GM12873 (cell line): ENCODE results near the gene MRAS.

Experiments
- CTCF ChIP-seq: IDR thresholded peaks from 2 replicates; pipeline ENCODE4 v1.5.1; 2012; ENCODE audit warnings: low read depth, mild to moderate bottlenecking, moderate library complexity, low read length, control low read depth; ENCODE audit not compliant: insufficient read depth; ENCODE audit errors: missing control alignments

Gene MRAS

GRCh38 chr3:138432576-138433240, 84.3 kb downstream of the MRAS start:
- no peak for TF ChIP-seq CTCF

DNA sequence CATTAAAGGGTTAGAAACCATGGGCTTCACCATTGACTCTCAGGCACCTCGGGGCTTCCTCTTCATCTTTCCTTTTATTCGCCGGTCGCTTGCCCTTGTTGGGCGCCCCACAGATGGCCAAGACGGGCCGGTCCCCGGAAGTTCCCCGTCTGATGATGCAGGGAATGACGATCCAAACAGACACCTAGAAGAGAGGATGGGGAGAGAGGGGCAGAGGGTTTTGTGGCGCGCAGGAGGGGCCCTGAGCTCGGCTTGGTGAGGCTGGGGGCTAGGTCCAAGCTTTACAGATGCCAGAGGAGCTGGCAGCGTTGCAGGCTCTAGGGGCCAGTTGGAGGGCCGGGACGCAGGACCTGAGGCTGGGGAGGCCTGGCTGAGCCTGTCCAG, 85.5 kb downstream of the MRAS start:
- no peak for TF ChIP-seq CTCF

DNA sequence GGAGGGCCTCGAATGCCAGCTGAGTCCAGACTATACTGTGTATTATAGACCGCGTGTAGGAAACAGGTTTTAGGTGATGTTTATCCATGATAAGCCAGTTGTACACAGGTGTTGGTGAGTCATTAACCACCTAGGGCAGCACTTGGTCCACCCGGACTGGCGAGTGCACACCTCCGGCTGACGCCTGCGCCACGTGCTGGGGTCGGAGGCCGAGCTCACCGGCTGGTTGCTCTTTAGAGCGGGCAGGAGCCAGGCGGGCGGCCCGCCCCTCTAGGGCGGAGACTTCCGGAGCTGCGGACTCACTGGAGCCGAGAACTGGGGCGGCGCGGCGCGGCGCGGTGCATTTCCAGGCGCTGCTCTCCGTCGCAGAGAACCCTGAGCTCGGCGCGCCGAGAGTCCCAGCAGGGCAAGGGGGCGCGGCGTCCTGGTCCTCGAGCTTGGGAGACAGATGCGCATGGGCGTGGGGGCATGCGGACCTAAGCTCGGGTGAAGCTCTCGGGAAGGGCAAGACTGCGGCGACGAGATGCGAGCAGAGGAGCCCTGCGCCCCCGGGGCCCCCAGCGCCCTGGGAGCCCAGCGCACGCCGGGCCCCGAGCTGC, 86.0 kb downstream of the MRAS start, which contains the start of gene ESYT3:
TSS of gene ESYT3 (plus strand) at position 341 of the 599 bp plus-strand sequence. CDS start at position 524, 183 bp downstream.
- TF ChIP-seq CTCF, result no peak

GRCh38 chr3:138434875-138435772, 86.7 kb downstream of the MRAS start:
- no peak for TF ChIP-seq CTCF

GRCh38 chr3:138435840-138436239, 87.5 kb downstream of the MRAS start:
- no peak for TF ChIP-seq CTCF

GRCh38 chr3:138437281-138437680, 88.9 kb downstream of the MRAS start:
- no peak for TF ChIP-seq CTCF

GRCh38 chr3:138438896-138439295, 90.5 kb downstream of the MRAS start:
- no peak for TF ChIP-seq CTCF
